ENCODE measurements around the gene ARHGEF40.

The ARHGEF40 gene

GRCh38 chr14:21075719-21076437, 5.8 kb downstream of the ARHGEF40 start:
- no peaks in the 10 kb centered on the region for H3K27me3 ChIP-seq (ENCODE audit: insufficient read depth, poor library complexity, severe bottlenecking)
- TF ChIP-seq REST (IDR thresholded peaks at IDR 0.05; ENCODE audit: insufficient replicate concordance, low read depth) = no peak
- TF ChIP-seq CTCF (IDR thresholded peaks at IDR 0.05; ENCODE audit: insufficient read depth, low read length) = no peak
- TF ChIP-seq GABPA (IDR thresholded peaks at IDR 0.05; ENCODE audit: low read depth) = no peak
- no peak for TF ChIP-seq POLR2AphosphoS5 (IDR thresholded peaks at IDR 0.05; ENCODE audit: low read depth)
- TF ChIP-seq SPI1 (IDR thresholded peaks at IDR 0.05; ENCODE audit: borderline replicate concordance, low read depth) = no peak

GRCh38 chr14:21077672-21078071, 7.6 kb downstream of the ARHGEF40 start:
- Histone ChIP-seq H3K4me3 (replicated peaks; ENCODE audit: insufficient read depth, low read length) (no peak overlapping the region), H3K27me3 (ENCODE audit: insufficient read depth, poor library complexity, severe bottlenecking) (no peaks in the 10 kb centered on the region), H3K27ac (replicated peaks) (no peak overlapping the region)
- TF ChIP-seq POLR2AphosphoS5 (IDR thresholded peaks at IDR 0.05; ENCODE audit: low read depth) (no peak), REST (IDR thresholded peaks at IDR 0.05; ENCODE audit: insufficient replicate concordance, low read depth) (no peak), CTCF (IDR thresholded peaks at IDR 0.05; ENCODE audit: insufficient read depth, low read length) (no peak), SPI1 (IDR thresholded peaks at IDR 0.05; ENCODE audit: borderline replicate concordance, low read depth) (no peak)
- DNase-seq (ENCODE audit: low read depth in 1 of 2, low spot score in 1 of 2) = no peak

More at GRCh38 chr14:21075719-21076437, 5.8 kb downstream of the ARHGEF40 start:
- Histone ChIP-seq H3K4me3 (replicated peaks; ENCODE audit: insufficient read depth, low read length) (no peak overlapping the region), H3K27ac (replicated peaks) (no peak overlapping the region)
- DNase-seq (ENCODE audit: low read depth in 1 of 2, low spot score in 1 of 2) = no peak

DNA sequence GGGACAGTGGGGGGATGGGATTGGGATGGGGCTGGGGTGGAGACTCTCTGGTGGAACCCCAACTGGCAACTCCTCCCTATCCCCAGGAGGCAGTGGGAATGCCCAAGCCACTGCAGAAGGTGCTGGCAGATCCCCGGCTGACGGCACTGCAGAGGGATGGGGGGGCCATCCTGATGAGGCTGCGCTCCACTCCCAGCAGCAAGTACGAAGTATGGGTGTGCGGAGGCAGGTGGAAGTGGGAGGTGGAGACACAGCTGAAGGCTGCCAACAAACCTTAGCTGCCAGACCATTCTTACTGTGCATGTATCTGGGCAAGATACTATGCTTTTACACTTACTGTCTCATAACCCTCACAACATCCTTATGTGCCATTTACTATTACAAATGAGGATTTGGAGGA, 8.2 kb downstream of the ARHGEF40 start:
- Histone ChIP-seq H3K27ac (replicated peaks) (no peak overlapping the region), H3K4me3 (replicated peaks; ENCODE audit: insufficient read depth, low read length) (no peak overlapping the region), H3K27me3 (ENCODE audit: insufficient read depth, poor library complexity, severe bottlenecking) (no peaks in the 10 kb centered on the region)
- DNase-seq (ENCODE audit: low read depth in 1 of 2, low spot score in 1 of 2) = no peak
- TF ChIP-seq POLR2AphosphoS5 (IDR thresholded peaks at IDR 0.05; ENCODE audit: low read depth) (no peak), REST (IDR thresholded peaks at IDR 0.05; ENCODE audit: insufficient replicate concordance, low read depth) (no peak), CTCF (IDR thresholded peaks at IDR 0.05; ENCODE audit: insufficient read depth, low read length) (no peak), SPI1 (IDR thresholded peaks at IDR 0.05; ENCODE audit: borderline replicate concordance, low read depth) (no peak), GABPA (IDR thresholded peaks at IDR 0.05; ENCODE audit: low read depth) (no peak)

Measured in HL-60 (cell line).